BE2C (cell line): Measurements from ENCODE around the gene DIPK1B.

Source experiments
- DNase-seq: peaks from one replicate; pipeline ENCODE4 v3.0.0-alpha.2; 2020
- H3K27me3 ChIP-seq: fragments of 250-450 bp; sonication (Bioruptor Pico); 2 replicates; pipeline ENCODE4 v1.5.1; 2020; ENCODE audit warnings: mild to moderate bottlenecking
- H3K36me3 ChIP-seq: fragments of 250-450 bp; sonication (Bioruptor Pico); 2 replicates; pipeline ENCODE4 v1.5.1; 2020; ENCODE audit warnings: mild to moderate bottlenecking
- H3K4me1 ChIP-seq: fragments of 250-450 bp; sonication (Bioruptor Pico); 2 replicates; pipeline ENCODE4 v1.5.1; 2020
- H3K4me3 ChIP-seq: 2 replicates; pipeline ENCODE4 v1.5.1; 2011; ENCODE audit warnings: low read depth, low read length
- H3K9me3 ChIP-seq: fragments of 250-450 bp; sonication (Bioruptor Pico); 2 replicates; pipeline ENCODE4 v1.5.1; 2020
- CTCF ChIP-seq: IDR thresholded peaks from 2 replicates; pipeline ENCODE4 v1.5.1; 2012; ENCODE audit warnings: mild to moderate bottlenecking, low read depth, low read length

DIPK1B gene

GRCh38 chr9:136666372-136667213, 45.8 kb upstream of the DIPK1B start:
- no peaks in the 10 kb centered on the region for H3K36me3 ChIP-seq
- TF ChIP-seq CTCF: no peak
- peaks cover 13% of the 10 kb centered on the region for H3K27me3 ChIP-seq
- no peaks in the 10 kb centered on the region for H3K9me3 ChIP-seq
- H3K4me1 ChIP-seq: peaks cover 4% of the 10 kb centered on the region; the same call in 1 of the 2 replicates
- H3K4me3 ChIP-seq: no peak overlapping the region
- DNase-seq: no peak

- no peak for DNase-seq
- H3K4me3 ChIP-seq: no peak overlapping the region
- peaks cover 4% of the 10 kb centered on the region; the same call in 1 of the 2 replicates for H3K4me1 ChIP-seq
- no peaks in the 10 kb centered on the region for H3K9me3 ChIP-seq
- TF ChIP-seq CTCF: no peak
- H3K27me3 ChIP-seq: peaks cover 13% of the 10 kb centered on the region
- no peaks in the 10 kb centered on the region for H3K36me3 ChIP-seq
Observed at GRCh38 chr9:136667214-136667939, 45.0 kb upstream of the DIPK1B start.

- Histone ChIP-seq H3K27me3 (peaks cover 13% of the 10 kb centered on the region), H3K4me3 (no peak overlapping the region), H3K4me1 (peaks cover 4% of the 10 kb centered on the region; the same call in 1 of the 2 replicates), H3K9me3 (no peaks in the 10 kb centered on the region), H3K36me3 (no peaks in the 10 kb centered on the region)
- no peak for DNase-seq
- TF ChIP-seq CTCF: no peak
Observed at GRCh38 chr9:136667940-136668760, 44.2 kb upstream of the DIPK1B start.

GRCh38 chr9:136668983-136669790, 43.2 kb upstream of the DIPK1B start:
- H3K36me3 ChIP-seq: no peaks in the 10 kb centered on the region
- peaks cover 13% of the 10 kb centered on the region for H3K27me3 ChIP-seq
- H3K4me1 ChIP-seq: peaks cover 4% of the 10 kb centered on the region; the same call in 1 of the 2 replicates
- H3K4me3 ChIP-seq: no peak overlapping the region
- H3K9me3 ChIP-seq: no peaks in the 10 kb centered on the region
- no peak for TF ChIP-seq CTCF
- DNase-seq: no peak

GRCh38 chr9:136669791-136670464, 42.4 kb upstream of the DIPK1B start:
- peaks cover 13% of the 10 kb centered on the region for H3K27me3 ChIP-seq
- H3K4me1 ChIP-seq: peaks cover 4% of the 10 kb centered on the region; the same call in 1 of the 2 replicates
- no peaks in the 10 kb centered on the region for H3K9me3 ChIP-seq
- TF ChIP-seq CTCF: no peak
- no peak overlapping the region for H3K4me3 ChIP-seq
- H3K36me3 ChIP-seq: no peaks in the 10 kb centered on the region
- no peak for DNase-seq
